ENCODE data around the gene BGN. TPM values are rescaled to one million over a fixed set of nuclear protein-coding genes. Genes with fewer than 3 reads are reported as not detected.

BGN gene
- total and polyA plus RNA-seq, 10 donors = 37.1 to 370 (median 234) TPM

GRCh38 chrX:153465691-153466380 is 28.9 kb upstream of the BGN start:
- no peaks in the 10 kb centered on the region for H3K27me3 ChIP-seq (replicated peaks in 1 of 7)
- no peak overlapping the region for H3K27ac ChIP-seq
- TF ChIP-seq CTCF (IDR thresholded peaks at IDR 0.05 in 8 of 11, conservative IDR thresholded peaks at IDR 0.05 in 3 of 11) = no peak
- TF ChIP-seq POLR2AphosphoS5 (IDR thresholded peaks at IDR 0.05) = peak in 1 of 3 donors; percentile 10
- TF ChIP-seq POLR2A (IDR thresholded peaks at IDR 0.05) = no peak
- H3K36me3 ChIP-seq = peaks cover 0 to 75% (median 6%) of the 10 kb centered on the region in 6 donors
- 77 to 94% (median 89%) methylated on average over 9 to 19 of the region's 19 CpGs; no CpG with 5 or more reads in 1 of the 5 donors for WGBS, 5 donors
- peaks cover 2 to 25% (median 14%) of the 10 kb centered on the region in 6 donors for H3K4me1 ChIP-seq
- no peak overlapping the region for H3K4me3 ChIP-seq
- no peaks in the 10 kb centered on the region for H3K9me3 ChIP-seq
- DNase-seq = no peak
- intact Hi-C loops (cut with DNase I; ENCODE audit: low total_unique reads) = no loop called here

GRCh38 chrX:153468008-153468580 is 26.7 kb upstream of the BGN start:
- Histone ChIP-seq H3K36me3 (peaks cover 0 to 53% (median 6%) of the 10 kb centered on the region in 6 donors), H3K27ac (no peak overlapping the region), H3K27me3 (replicated peaks in 1 of 7) (no peaks in the 10 kb centered on the region), H3K4me3 (no peak overlapping the region), H3K9me3 (no peaks in the 10 kb centered on the region), H3K4me1 (peaks cover 2 to 33% (median 18%) of the 10 kb centered on the region in 6 donors)
- no peak for DNase-seq
- intact Hi-C loops (cut with DNase I; ENCODE audit: low total_unique reads) = no loop called here
- TF ChIP-seq CTCF (IDR thresholded peaks at IDR 0.05 in 8 of 11, conservative IDR thresholded peaks at IDR 0.05 in 3 of 11) (no peak), POLR2A (IDR thresholded peaks at IDR 0.05) (no peak), POLR2AphosphoS5 (IDR thresholded peaks at IDR 0.05) (no peak)
- WGBS, 5 donors = 81 to 92% (median 88%) methylated on average over 7 to 12 of the region's 12 CpGs

- DNase-seq = no peak
- peaks cover 0 to 35% (median 4%) of the 10 kb centered on the region in 6 donors for H3K36me3 ChIP-seq
- WGBS, 5 donors = 0 to 46% (median 17%) methylated on average over 6 to 32 of the region's 32 CpGs
- intact Hi-C loops (cut with DNase I; ENCODE audit: low total_unique reads) = no loop called here
- peaks cover 2 to 42% (median 23%) of the 10 kb centered on the region in 6 donors for H3K4me1 ChIP-seq
- peaks cover 0 to 2% (median 0%) of the 10 kb centered on the region in 7 donors for H3K27me3 ChIP-seq (replicated peaks in 1 of 7)
- TF ChIP-seq POLR2AphosphoS5 (IDR thresholded peaks at IDR 0.05) (no peak), CTCF (IDR thresholded peaks at IDR 0.05 in 8 of 11, conservative IDR thresholded peaks at IDR 0.05 in 3 of 11) (peak in 2 of 11 experiments; percentile 16 to 40), POLR2A (IDR thresholded peaks at IDR 0.05) (no peak)
- H3K4me3 ChIP-seq = peak overlapping the region; percentile 53 to 83 (median 72)
- H3K9me3 ChIP-seq = no peaks in the 10 kb centered on the region
- peak overlapping the region in 7 of 8 donors; percentile 27 to 87 (median 73) for H3K27ac ChIP-seq
These were observed 24.9 kb upstream of the BGN start for GRCh38 chrX:153469811-153470410.

All from spleen (tissue), 11 donors.